ENCODE data around the gene MAGI2. TPM values are rescaled to one million over a fixed set of nuclear protein-coding genes. Genes with fewer than 3 reads are reported as not detected.

Gene MAGI2
- total and polyA plus RNA-seq, 2 of the 13 experiments (the other 11 are each of a cell fraction or from before 2014, with no cell fraction given): 1.5 to 3.8 TPM

DNA sequence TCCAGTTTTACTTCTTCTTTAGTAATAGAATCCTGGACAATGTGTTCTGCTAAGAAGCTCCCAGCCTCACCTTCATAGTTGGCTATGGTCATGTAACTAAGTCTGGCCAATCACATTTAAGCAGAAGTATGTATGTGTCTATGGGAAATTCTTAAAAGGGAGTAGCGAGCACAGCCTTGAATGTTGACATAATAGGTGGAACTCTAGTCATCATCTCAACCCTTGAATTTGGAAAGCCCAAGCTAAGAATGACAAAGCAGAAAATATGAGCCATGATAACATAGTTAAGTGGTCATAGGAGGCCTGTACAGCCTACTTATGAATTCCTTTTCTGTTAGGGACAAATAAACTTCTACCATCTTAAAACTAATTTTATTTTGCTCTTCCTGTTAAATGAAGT, 134.1 kb downstream of the MAGI2 start:
- Histone ChIP-seq H3K9ac (ENCODE audit: insufficient read depth, low read depth, low read length) (no peak overlapping the region), H3K79me2 (ENCODE audit: insufficient read depth, low read length) (no peaks in the 10 kb centered on the region), H3K9me3 (ENCODE audit: low read length) (no peaks in the 10 kb centered on the region), H3K4me2 (ENCODE audit: low read depth, low read length) (no peak overlapping the region), H3K4me1 (ENCODE audit: insufficient read depth, low read length) (peaks cover 18% of the 10 kb centered on the region), H2AFZ (ENCODE audit: low read length) (no peak overlapping the region), H4K20me1 (ENCODE audit: insufficient read depth, low read length) (no peaks in the 10 kb centered on the region), H3K4me3 (replicated peaks in 1 of 3; ENCODE audit: insufficient read depth in 1 of 3, low read depth in 2 of 3, low read length in 3 of 3) (no peak overlapping the region), H3K27me3 (ENCODE audit: control insufficient read depth in 1 of 2, insufficient read depth in 2 of 2, low read length in 2 of 2) (no peaks in the 10 kb centered on the region), H3K36me3 (replicated peaks in 1 of 2; ENCODE audit: control insufficient read depth in 1 of 2, insufficient read depth in 2 of 2, low read length in 2 of 2) (no peaks in the 10 kb centered on the region), H3K27ac (ENCODE audit: extremely low read length, insufficient read depth, low read length) (no peak overlapping the region)
- intact Hi-C loops (cut with micrococcal nuclease; ENCODE audit: unreplicated experiment): no loop called here
- WGBS (ENCODE audit: low lambda C conversion rate): 80% methylated on average over 1 of the region's 1 CpG
- in situ Hi-C loops (cut with HindIII; ENCODE audit: extremely low pct_ligation_motif_present, low pct_unique_long_range_greater_than_20kb): loop anchor here (25.0 kb wide), 1 partner anchor 693 kb away; no protein-coding TSS in a partner anchor
- no TSS peak for BruUV-seq (replicated peaks)
- DNase-seq (ENCODE audit: low spot score) (no peak), ATAC-seq (no peak), FAIRE-seq (no peak)
- TF ChIP-seq NFE2L2 (IDR thresholded peaks at IDR 0.05; ENCODE audit: low read length) (peak; percentile 14; the same call in 1 of the 2 replicates), SNAPC2 (CRISPR knock-in tag; IDR thresholded peaks at IDR 0.05) (no peak)
- TF ChIP-seq, protein P1, sequence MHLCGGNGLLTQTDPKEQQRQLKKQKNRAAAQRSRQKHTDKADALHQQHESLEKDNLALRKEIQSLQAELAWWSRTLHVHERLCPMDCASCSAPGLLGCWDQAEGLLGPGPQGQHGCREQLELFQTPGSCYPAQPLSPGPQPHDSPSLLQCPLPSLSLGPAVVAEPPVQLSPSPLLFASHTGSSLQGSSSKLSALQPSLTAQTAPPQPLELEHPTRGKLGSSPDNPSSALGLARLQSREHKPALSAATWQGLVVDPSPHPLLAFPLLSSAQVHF (CRISPR knock-in tag; IDR thresholded peaks at IDR 0.05): no peak
- POLR2A ChIA-PET: no interaction called here
- CTCF ChIA-PET (ENCODE audit: low intra/inter-chr PET ratio, low total read pairs): no interaction called here

DNA sequence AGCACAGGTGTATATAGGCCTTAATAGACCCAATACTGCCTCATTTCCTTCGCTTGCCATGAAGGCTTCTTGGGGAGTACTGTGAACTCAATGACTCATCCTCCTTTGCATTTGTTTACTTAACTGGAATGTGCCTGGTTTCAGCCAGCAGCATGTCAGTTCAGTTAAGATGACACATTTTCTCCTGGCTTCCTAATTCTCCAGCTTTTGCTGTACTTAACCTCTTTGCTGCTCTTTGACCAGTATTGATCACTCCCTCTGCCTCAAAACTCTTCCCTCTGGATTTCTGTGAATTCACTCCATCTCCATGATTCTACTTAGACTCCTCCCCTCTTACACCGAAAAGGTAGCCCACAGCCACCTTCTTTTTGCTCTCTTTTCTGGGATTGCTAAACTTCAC, 135.7 kb downstream of the MAGI2 start:
- no peaks in the 10 kb centered on the region for H3K27me3 ChIP-seq (ENCODE audit: control insufficient read depth in 1 of 2, insufficient read depth in 2 of 2, low read length in 2 of 2)
- ATAC-seq: peak; percentile 96
- H3K27ac ChIP-seq (ENCODE audit: extremely low read length, insufficient read depth, low read length): no peak overlapping the region
- peak; percentile 80 for DNase-seq (ENCODE audit: low spot score)
- H3K36me3 ChIP-seq (replicated peaks in 1 of 2; ENCODE audit: control insufficient read depth in 1 of 2, insufficient read depth in 2 of 2, low read length in 2 of 2): no peaks in the 10 kb centered on the region
- H3K9me3 ChIP-seq (ENCODE audit: low read length): no peaks in the 10 kb centered on the region
- H3K4me3 ChIP-seq (replicated peaks in 1 of 3; ENCODE audit: insufficient read depth in 1 of 3, low read depth in 2 of 3, low read length in 3 of 3): no peak overlapping the region
- in situ Hi-C loops (cut with HindIII; ENCODE audit: extremely low pct_ligation_motif_present, low pct_unique_long_range_greater_than_20kb): loop anchor here (25.0 kb wide), 1 partner anchor 695 kb away; no protein-coding TSS in a partner anchor
- peaks cover 18% of the 10 kb centered on the region for H3K4me1 ChIP-seq (ENCODE audit: insufficient read depth, low read length)
- WGBS (ENCODE audit: low lambda C conversion rate): 7% methylated on average over 2 of the region's 2 CpGs
- H3K9ac ChIP-seq (ENCODE audit: insufficient read depth, low read depth, low read length): no peak overlapping the region
- H3K79me2 ChIP-seq (ENCODE audit: insufficient read depth, low read length): no peaks in the 10 kb centered on the region
- ChIA-PET POLR2A (no interaction called here), CTCF (ENCODE audit: low intra/inter-chr PET ratio, low total read pairs) (no interaction called here)
- peak overlapping the region; percentile 14; the same call in 1 of the 2 replicates for H3K4me2 ChIP-seq (ENCODE audit: low read depth, low read length)
- no TSS peak for BruUV-seq (replicated peaks)
- intact Hi-C loops (cut with micrococcal nuclease; ENCODE audit: unreplicated experiment): no loop called here
- FAIRE-seq: peak; percentile 81
- H4K20me1 ChIP-seq (ENCODE audit: insufficient read depth, low read length): no peaks in the 10 kb centered on the region
- H2AFZ ChIP-seq (ENCODE audit: low read length): no peak overlapping the region
- TF ChIP-seq NFYC (CRISPR knock-in tag; IDR thresholded peaks at IDR 0.05): no peak
- TF ChIP-seq, protein P2, sequence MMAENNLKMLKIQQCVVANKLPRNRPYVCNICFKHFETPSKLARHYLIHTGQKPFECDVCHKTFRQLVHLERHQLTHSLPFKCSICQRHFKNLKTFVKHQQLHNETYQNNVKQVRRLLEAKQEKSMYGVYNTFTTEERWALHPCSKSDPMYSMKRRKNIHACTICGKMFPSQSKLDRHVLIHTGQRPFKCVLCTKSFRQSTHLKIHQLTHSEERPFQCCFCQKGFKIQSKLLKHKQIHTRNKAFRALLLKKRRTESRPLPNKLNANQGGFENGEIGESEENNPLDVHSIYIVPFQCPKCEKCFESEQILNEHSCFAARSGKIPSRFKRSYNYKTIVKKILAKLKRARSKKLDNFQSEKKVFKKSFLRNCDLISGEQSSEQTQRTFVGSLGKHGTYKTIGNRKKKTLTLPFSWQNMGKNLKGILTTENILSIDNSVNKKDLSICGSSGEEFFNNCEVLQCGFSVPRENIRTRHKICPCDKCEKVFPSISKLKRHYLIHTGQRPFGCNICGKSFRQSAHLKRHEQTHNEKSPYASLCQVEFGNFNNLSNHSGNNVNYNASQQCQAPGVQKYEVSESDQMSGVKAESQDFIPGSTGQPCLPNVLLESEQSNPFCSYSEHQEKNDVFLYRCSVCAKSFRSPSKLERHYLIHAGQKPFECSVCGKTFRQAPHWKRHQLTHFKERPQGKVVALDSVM (CRISPR knock-in tag; IDR thresholded peaks at IDR 0.05): no peak
- TF ChIP-seq, protein P3, sequence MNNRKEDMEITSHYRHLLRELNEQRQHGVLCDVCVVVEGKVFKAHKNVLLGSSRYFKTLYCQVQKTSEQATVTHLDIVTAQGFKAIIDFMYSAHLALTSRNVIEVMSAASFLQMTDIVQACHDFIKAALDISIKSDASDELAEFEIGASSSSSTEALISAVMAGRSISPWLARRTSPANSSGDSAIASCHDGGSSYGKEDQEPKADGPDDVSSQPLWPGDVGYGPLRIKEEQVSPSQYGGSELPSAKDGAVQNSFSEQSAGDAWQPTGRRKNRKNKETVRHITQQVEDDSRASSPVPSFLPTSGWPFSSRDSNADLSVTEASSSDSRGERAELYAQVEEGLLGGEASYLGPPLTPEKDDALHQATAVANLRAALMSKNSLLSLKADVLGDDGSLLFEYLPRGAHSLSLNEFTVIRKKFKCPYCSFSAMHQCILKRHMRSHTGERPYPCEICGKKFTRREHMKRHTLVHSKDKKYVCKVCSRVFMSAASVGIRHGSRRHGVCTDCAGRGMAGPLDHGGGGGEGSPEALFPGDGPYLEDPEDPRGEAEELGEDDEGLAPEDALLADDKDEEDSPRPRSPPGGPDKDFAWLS (CRISPR knock-in tag; IDR thresholded peaks at IDR 0.05; ENCODE audit: borderline replicate concordance): no peak
- TF ChIP-seq MIER3 (CRISPR knock-in tag; IDR thresholded peaks at IDR 0.05; ENCODE audit: borderline replicate concordance): 0 out of 2 replicates have a peak, but pooled peaks have one; percentile 39
- TF ChIP-seq U2AF1 (optimal IDR thresholded peaks at IDR 0.05; ENCODE audit: low read depth, low read length): no peak
- TF ChIP-seq HDAC2 (CRISPR knock-in tag; IDR thresholded peaks at IDR 0.05): peak; percentile 51
- TF ChIP-seq HOXA5 (CRISPR knock-in tag; IDR thresholded peaks at IDR 0.05): no peak
- TF ChIP-seq ZNF75D (CRISPR knock-in tag; IDR thresholded peaks at IDR 0.05; ENCODE audit: borderline replicate concordance): no peak
- TF ChIP-seq, protein P4, sequence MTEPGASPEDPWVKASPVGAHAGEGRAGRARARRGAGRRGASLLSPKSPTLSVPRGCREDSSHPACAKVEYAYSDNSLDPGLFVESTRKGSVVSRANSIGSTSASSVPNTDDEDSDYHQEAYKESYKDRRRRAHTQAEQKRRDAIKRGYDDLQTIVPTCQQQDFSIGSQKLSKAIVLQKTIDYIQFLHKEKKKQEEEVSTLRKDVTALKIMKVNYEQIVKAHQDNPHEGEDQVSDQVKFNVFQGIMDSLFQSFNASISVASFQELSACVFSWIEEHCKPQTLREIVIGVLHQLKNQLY (CRISPR knock-in tag; IDR thresholded peaks at IDR 0.05): no peak
